Activated B cell treated with CpG ODN at 0.5 μM for 24 hours (primary cell): Measurements from ENCODE around the gene KRTAP10-7. TPM values are rescaled to one million over a fixed set of nuclear protein-coding genes. Genes with fewer than 3 reads are reported as not detected.
"Not testable (repeated sequence)": the region's sequence is repeated elsewhere in the genome, so short reads cannot be mapped to it uniquely, and the experiment has no call there.

Experiments
- ATAC-seq: fragments of 200-7000 bp; cut with Tn5 transposase; one replicate; pipeline ENCODE4 v1.10.0; 2021; ENCODE audit warnings: low read depth, mild to moderate bottlenecking, moderate library complexity
- CTCF ChIA-PET: fragments of 350-600 bp; sonication (Branson Sonifier 250); formaldehyde crosslinking; loops from one replicate; lab custom pipeline; 2021; ENCODE audit warnings: antibody characterized with exemption; lab: Charles Lee
- POLR2A ChIA-PET: fragments of 350-600 bp; sonication (Branson Sonifier 250); formaldehyde crosslinking; loops from one replicate; lab custom pipeline; 2021; ENCODE audit warnings: antibody characterized with exemption; lab: Charles Lee
- DNase-seq: peaks from one replicate; pipeline ENCODE4 v3.0.0; 2022
- H3K27ac Mint-ChIP-seq: one replicate; pipeline ENCODE4 v1.8.0; 2020; ENCODE audit warnings: mixed read lengths
- H3K27me3 Mint-ChIP-seq: one replicate; pipeline ENCODE4 v1.8.0; 2021; ENCODE audit warnings: mixed read lengths
- H3K36me3 Mint-ChIP-seq: one replicate; pipeline ENCODE4 v1.8.0; 2021; ENCODE audit warnings: low read depth, mixed read lengths
- H3K4me1 Mint-ChIP-seq: one replicate; pipeline ENCODE4 v1.8.0; 2021; ENCODE audit warnings: mixed read lengths
- H3K4me3 Mint-ChIP-seq: one replicate; pipeline ENCODE4 v1.8.0; 2020; ENCODE audit warnings: mild to moderate bottlenecking, mixed read lengths
- H3K9me3 Mint-ChIP-seq: one replicate; pipeline ENCODE4 v1.8.0; 2020; ENCODE audit warnings: mixed read lengths
- intact Hi-C: fragments of 100-400 bp; cut with micrococcal nuclease; formaldehyde crosslinking; loops from one replicate; pipeline ENCODE4 v1.15.1; 2024
- total RNA-seq: library from RNA; stranded (reverse); gene quantifications from 2 replicates; pipeline ENCODE4 v1.2.3, GENCODE V29; 2022
- TF ChIP-seq, protein P1 (sequence below): fragments of 200-600 bp; IDR thresholded peaks from one replicate; pipeline ENCODE4 v1.8.0; 2022; ENCODE audit warnings: antibody characterized with exemption, mild to moderate bottlenecking

KRTAP10-7 gene
- total RNA-seq, 1 donor from 2014 or later = not detected

GRCh38 chr21:44572959-44573583 lies 27.3 kb upstream of the KRTAP10-7 start:
- TF ChIP-seq, protein P1, sequence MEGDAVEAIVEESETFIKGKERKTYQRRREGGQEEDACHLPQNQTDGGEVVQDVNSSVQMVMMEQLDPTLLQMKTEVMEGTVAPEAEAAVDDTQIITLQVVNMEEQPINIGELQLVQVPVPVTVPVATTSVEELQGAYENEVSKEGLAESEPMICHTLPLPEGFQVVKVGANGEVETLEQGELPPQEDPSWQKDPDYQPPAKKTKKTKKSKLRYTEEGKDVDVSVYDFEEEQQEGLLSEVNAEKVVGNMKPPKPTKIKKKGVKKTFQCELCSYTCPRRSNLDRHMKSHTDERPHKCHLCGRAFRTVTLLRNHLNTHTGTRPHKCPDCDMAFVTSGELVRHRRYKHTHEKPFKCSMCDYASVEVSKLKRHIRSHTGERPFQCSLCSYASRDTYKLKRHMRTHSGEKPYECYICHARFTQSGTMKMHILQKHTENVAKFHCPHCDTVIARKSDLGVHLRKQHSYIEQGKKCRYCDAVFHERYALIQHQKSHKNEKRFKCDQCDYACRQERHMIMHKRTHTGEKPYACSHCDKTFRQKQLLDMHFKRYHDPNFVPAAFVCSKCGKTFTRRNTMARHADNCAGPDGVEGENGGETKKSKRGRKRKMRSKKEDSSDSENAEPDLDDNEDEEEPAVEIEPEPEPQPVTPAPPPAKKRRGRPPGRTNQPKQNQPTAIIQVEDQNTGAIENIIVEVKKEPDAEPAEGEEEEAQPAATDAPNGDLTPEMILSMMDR = no peak
- DNase-seq = no peak
- Mint-ChIP-seq H3K9me3 (peaks cover 15% of the 10 kb centered on the region), H3K4me1 (no peaks in the 10 kb centered on the region), H3K36me3 (no peaks in the 10 kb centered on the region), H3K27ac (no peak overlapping the region), H3K4me3 (no peak overlapping the region), H3K27me3 (peaks cover 15% of the 10 kb centered on the region)
- CTCF ChIA-PET = interaction anchor here (0.6 kb wide), 1 partner anchor 208 kb away, joined by 3 read pairs; no protein-coding TSS in a partner anchor
- POLR2A ChIA-PET = interaction anchor here (0.6 kb wide), 1 partner anchor 42 kb away, joined by 3 read pairs; no protein-coding TSS in a partner anchor
- intact Hi-C loops = no loop called here
- no peak for ATAC-seq

DNA sequence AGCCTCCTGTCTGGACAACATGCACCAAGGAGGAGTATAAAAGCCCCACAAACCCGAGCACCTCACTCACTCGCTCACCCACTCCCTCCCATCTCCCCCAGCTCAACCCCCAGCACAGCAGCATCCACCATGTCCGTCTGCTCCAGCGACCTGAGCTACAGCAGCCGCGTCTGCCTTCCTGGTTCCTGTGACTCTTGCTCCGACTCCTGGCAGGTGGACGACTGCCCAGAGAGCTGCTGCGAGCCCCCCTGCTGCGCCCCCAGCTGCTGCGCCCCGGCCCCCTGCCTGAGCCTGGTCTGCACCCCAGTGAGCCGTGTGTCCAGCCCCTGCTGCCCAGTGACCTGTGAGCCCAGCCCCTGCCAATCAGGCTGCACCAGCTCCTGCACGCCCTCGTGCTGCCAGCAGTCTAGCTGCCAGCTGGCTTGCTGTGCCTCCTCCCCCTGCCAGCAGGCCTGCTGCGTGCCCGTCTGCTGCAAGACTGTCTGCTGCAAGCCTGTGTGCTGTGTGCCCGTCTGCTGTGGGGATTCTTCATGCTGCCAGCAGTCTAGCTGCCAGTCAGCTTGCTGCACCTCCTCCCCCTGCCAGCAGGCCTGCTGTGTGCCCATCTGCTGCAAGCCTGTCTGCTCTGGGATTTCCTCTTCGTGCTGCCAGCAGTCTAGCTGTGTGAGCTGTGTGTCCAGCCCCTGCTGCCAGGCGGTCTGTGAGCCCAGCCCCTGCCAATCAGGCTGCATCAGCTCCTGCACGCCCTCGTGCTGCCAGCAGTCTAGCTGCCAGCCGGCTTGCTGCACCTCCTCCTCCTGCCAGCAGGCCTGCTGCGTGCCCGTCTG lies 26.6 kb upstream of the KRTAP10-7 start, which contains the start of gene KRTAP10-4:
Gene KRTAP10-4, plus strand, starts transcription at position 100 of the 827 bp plus-strand sequence. Its CDS starts 30 bp downstream, at position 130.
- Mint-ChIP-seq H3K27me3 (peaks cover 15% of the 10 kb centered on the region), H3K9me3 (peaks cover 15% of the 10 kb centered on the region)
- H3K36me3 Mint-ChIP-seq, H3K4me1 Mint-ChIP-seq, ATAC-seq, H3K27ac Mint-ChIP-seq, intact Hi-C loops, CTCF ChIA-PET, DNase-seq, H3K4me3 Mint-ChIP-seq: not testable (repeated sequence)
- POLR2A ChIA-PET = interaction anchor here (0.6 kb wide), 1 partner anchor 42 kb away, joined by 3 read pairs; no protein-coding TSS in a partner anchor

- DNase-seq (no peak), ATAC-seq (no peak)
- ChIA-PET POLR2A (no interaction called here), CTCF (no interaction called here)
- Mint-ChIP-seq H3K4me1 (no peaks in the 10 kb centered on the region), H3K27ac (no peak overlapping the region), H3K27me3 (peaks cover 17% of the 10 kb centered on the region), H3K4me3 (no peak overlapping the region), H3K9me3 (peaks cover 15% of the 10 kb centered on the region), H3K36me3 (no peaks in the 10 kb centered on the region)
- TF ChIP-seq, protein P1 = no peak
- intact Hi-C loops = no loop called here
These were observed 25.7 kb upstream of the KRTAP10-7 start for GRCh38 chr21:44574457-44575306.

- POLR2A ChIA-PET = no interaction called here
- CTCF ChIA-PET = no interaction called here
- intact Hi-C loops = no loop called here
- H3K9me3 Mint-ChIP-seq = peaks cover 15% of the 10 kb centered on the region
- no peak overlapping the region for H3K4me3 Mint-ChIP-seq
- peaks cover 22% of the 10 kb centered on the region for H3K27me3 Mint-ChIP-seq
- ATAC-seq (no peak), DNase-seq (no peak)
- no peaks in the 10 kb centered on the region for H3K4me1 Mint-ChIP-seq
- TF ChIP-seq, protein P1 = no peak
- H3K27ac Mint-ChIP-seq = no peak overlapping the region
- no peaks in the 10 kb centered on the region for H3K36me3 Mint-ChIP-seq
These were observed 24.9 kb upstream of the KRTAP10-7 start for GRCh38 chr21:44575307-44576024.

GRCh38 chr21:44576025-44576420 lies 24.4 kb upstream of the KRTAP10-7 start:
- Mint-ChIP-seq H3K27ac (no peak overlapping the region), H3K27me3 (peaks cover 25% of the 10 kb centered on the region), H3K4me3 (no peak overlapping the region), H3K4me1 (no peaks in the 10 kb centered on the region), H3K9me3 (peaks cover 14% of the 10 kb centered on the region), H3K36me3 (no peaks in the 10 kb centered on the region)
- DNase-seq = no peak
- CTCF ChIA-PET = no interaction called here
- POLR2A ChIA-PET = no interaction called here
- intact Hi-C loops = no loop called here
- ATAC-seq = no peak
- TF ChIP-seq, protein P1 = no peak
